Activated CD4-positive, alpha-beta T cell treated with anti-CD3 and anti-CD28 coated beads, Interleukin-2, Interleukin-4, amounts not matched to agents 100 ng/mL and 50 ng/mL, durations not matched to agents 16 hours and 8 hours (primary cell): ENCODE measurements around the gene RAB40A.
A peak's percentile ranks its signal among the peaks of the same experiment; 100 is the strongest.
"Not testable (repeated sequence)": the region's sequence is repeated elsewhere in the genome, so short reads cannot be mapped to it uniquely, and the experiment has no call there.

ENCODE experiments used
- DNase-seq: peaks from one replicate; pipeline ENCODE4 v3.0.0-alpha.2; 2020; ENCODE audit warnings: low spot score

The RAB40A gene

GRCh38 chrX:103464072-103464773, 55.1 kb downstream of the RAB40A start:
- peak; percentile 20 for DNase-seq

GRCh38 chrX:103461156-103461555, 58.1 kb downstream of the RAB40A start:
- DNase-seq = no peak

GRCh38 chrX:103460001-103460755, 59.1 kb downstream of the RAB40A start:
- not testable (repeated sequence) for DNase-seq

- DNase-seq = no peak
These were observed 65.6 kb downstream of the RAB40A start for GRCh38 chrX:103453655-103454054.
